Stomach (tissue), 9 donors: Measurements from ENCODE around the gene ARL2. TPM values are rescaled to one million over a fixed set of nuclear protein-coding genes. Genes with fewer than 3 reads are reported as not detected.

ENCODE experiments used
- DNase-seq, 2 donors: peaks; one replicate each; pipeline versions ENCODE4 v3.0.0 to v3.0.0-alpha.2; 2013 to 2019
- H3K27ac ChIP-seq, 5 donors: fragments of 200-600 bp in 4 of 5; sonication (generic) in 4 of 5; one replicate each; pipeline ENCODE4 v1.5.1; 2013 to 2019; ENCODE audit warnings: mild to moderate bottlenecking in 1 of 5, moderate library complexity in 1 of 5
- H3K27me3 ChIP-seq, 3 donors: fragments of 200-600 bp; sonication (generic); one replicate each; pipeline ENCODE4 v1.5.1; 2017 to 2019; ENCODE audit warnings: mixed run types in 1 of 3
- H3K36me3 ChIP-seq, 4 donors: fragments of 200-600 bp; sonication (generic); 1 replicate in 3 of 4; 2 replicates in 1 of 4; pipeline ENCODE4 v1.5.1; 2016 to 2019
- H3K4me1 ChIP-seq, 4 donors: fragments of 200-600 bp; sonication (generic); one replicate each; pipeline ENCODE4 v1.5.1; 2016 to 2019
- H3K4me3 ChIP-seq, 4 donors: fragments of 200-600 bp; sonication (generic) in 3 of 4; one replicate each; pipeline ENCODE4 v1.5.1; 2016 to 2019; ENCODE audit warnings: mild to moderate bottlenecking in 1 of 4
- H3K9me3 ChIP-seq, 4 donors: fragments of 200-600 bp; sonication (generic); one replicate each; pipeline ENCODE4 v1.5.1; 2016 to 2019
- EP300 ChIP-seq: sonication (generic); formaldehyde crosslinking; IDR thresholded peaks from one replicate; pipeline ENCODE4 v1.6.1; 2017; ENCODE audit warnings: antibody characterized with exemption
- POLR2A ChIP-seq, 4 donors: fragments of 450-650 bp; IDR thresholded peaks; one replicate each; pipeline ENCODE4 v1.6.1; 2016; ENCODE audit warnings: antibody characterized with exemption in 4 of 4, control low read depth in 2 of 4, mild to moderate bottlenecking in 1 of 4, moderate library complexity in 1 of 4
- POLR2AphosphoS5 ChIP-seq, 3 donors: sonication (generic); formaldehyde crosslinking; IDR thresholded peaks; one replicate each; pipeline ENCODE4 v1.6.1; 2016; ENCODE audit warnings: antibody characterized with exemption in 3 of 3
- WGBS, 5 donors: extraction: QIAGEN DNeasy Blood & Tissue Kit in 3 of 5; methylation state at CpG; one replicate each; pipeline versions ENCODE4 v1.1.5 to v1.1.7; 2013 to 2018; 5-methylcytosine and 5-hydroxymethylcytosine counted together
- intact Hi-C: fragments of 100-400 bp; cut with DNase I; formaldehyde crosslinking; loops from one replicate; pipeline ENCODE4 v1.15.1; 2023; ENCODE audit warnings: low total_unique reads
- polyA plus RNA-seq, 3 donors: library from polyadenylated mRNA; stranded (reverse); fragments of 200-250 nt; gene quantifications; one replicate each; pipeline ENCODE4 v1.2.3, GENCODE V29; 2013
- total RNA-seq, 5 donors: library from RNA; depleted of rRNA; stranded (reverse); fragments of >200 nt; gene quantifications; one replicate each; pipeline versions ENCODE4 v1.1.0 to v1.2.3, GENCODE V29; 2014 to 2016
- TF ChIP-seq, protein P1 (sequence below), 7 experiments: fragments of 450-650 bp in 4 of 7; fragments of 200-600 bp in 3 of 7; sonication (generic) in 3 of 7; IDR thresholded peaks; one replicate each; pipeline ENCODE4 v1.5.1; 2016 to 2019; ENCODE audit warnings: antibody characterized with exemption in 7 of 7, control low read depth in 2 of 7, mild to moderate bottlenecking in 1 of 7
- donor health status: healthy with polysubstance abuse.
- donor health status: Bipolar disorder and iron deficiency.
- donor health status: healthy.

Gene ARL2
- total and polyA plus RNA-seq, 8 donors = 4.9 to 237 (median 93.2) TPM

GRCh38 chr11:65056999-65057398 is 43.0 kb downstream of the ARL2 start:
- intact Hi-C loops = no loop called here
- TF ChIP-seq POLR2A (IDR thresholded peaks at IDR 0.05) (no peak), POLR2AphosphoS5 (IDR thresholded peaks at IDR 0.05) (no peak), EP300 (no peak)
- TF ChIP-seq, protein P1, sequence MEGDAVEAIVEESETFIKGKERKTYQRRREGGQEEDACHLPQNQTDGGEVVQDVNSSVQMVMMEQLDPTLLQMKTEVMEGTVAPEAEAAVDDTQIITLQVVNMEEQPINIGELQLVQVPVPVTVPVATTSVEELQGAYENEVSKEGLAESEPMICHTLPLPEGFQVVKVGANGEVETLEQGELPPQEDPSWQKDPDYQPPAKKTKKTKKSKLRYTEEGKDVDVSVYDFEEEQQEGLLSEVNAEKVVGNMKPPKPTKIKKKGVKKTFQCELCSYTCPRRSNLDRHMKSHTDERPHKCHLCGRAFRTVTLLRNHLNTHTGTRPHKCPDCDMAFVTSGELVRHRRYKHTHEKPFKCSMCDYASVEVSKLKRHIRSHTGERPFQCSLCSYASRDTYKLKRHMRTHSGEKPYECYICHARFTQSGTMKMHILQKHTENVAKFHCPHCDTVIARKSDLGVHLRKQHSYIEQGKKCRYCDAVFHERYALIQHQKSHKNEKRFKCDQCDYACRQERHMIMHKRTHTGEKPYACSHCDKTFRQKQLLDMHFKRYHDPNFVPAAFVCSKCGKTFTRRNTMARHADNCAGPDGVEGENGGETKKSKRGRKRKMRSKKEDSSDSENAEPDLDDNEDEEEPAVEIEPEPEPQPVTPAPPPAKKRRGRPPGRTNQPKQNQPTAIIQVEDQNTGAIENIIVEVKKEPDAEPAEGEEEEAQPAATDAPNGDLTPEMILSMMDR (IDR thresholded peaks at IDR 0.05) = no peak
- WGBS, 5 donors = 89 to 95% (median 92%) methylated on average over 6 of the region's 6 CpGs
- Histone ChIP-seq H3K4me3 (no peak overlapping the region), H3K4me1 (no peaks in the 10 kb centered on the region), H3K27ac (no peak overlapping the region), H3K36me3 (no peaks in the 10 kb centered on the region), H3K27me3 (peaks cover 0 to 24% (median 0%) of the 10 kb centered on the region in 3 donors), H3K9me3 (no peaks in the 10 kb centered on the region)
- no peak for DNase-seq

- DNase-seq = no peak
- H3K27me3 ChIP-seq = peaks cover 0 to 20% (median 0%) of the 10 kb centered on the region in 3 donors
- H3K27ac ChIP-seq = no peak overlapping the region
- 87 to 94% (median 91%) methylated on average over 7 of the region's 7 CpGs for WGBS, 5 donors
- H3K4me3 ChIP-seq = no peak overlapping the region
- H3K4me1 ChIP-seq = no peaks in the 10 kb centered on the region
- no peaks in the 10 kb centered on the region for H3K9me3 ChIP-seq
- intact Hi-C loops = no loop called here
- H3K36me3 ChIP-seq = no peaks in the 10 kb centered on the region
- no peak for TF ChIP-seq POLR2AphosphoS5 (IDR thresholded peaks at IDR 0.05)
- no peak for TF ChIP-seq POLR2A (IDR thresholded peaks at IDR 0.05)
- TF ChIP-seq EP300 = no peak
- TF ChIP-seq, protein P1 (IDR thresholded peaks at IDR 0.05) = no peak
These were observed 43.6 kb downstream of the ARL2 start for GRCh38 chr11:65057526-65057925.

- Histone ChIP-seq H3K36me3 (no peaks in the 10 kb centered on the region), H3K9me3 (no peaks in the 10 kb centered on the region), H3K27me3 (peaks cover 0 to 15% (median 0%) of the 10 kb centered on the region in 3 donors), H3K27ac (no peak overlapping the region), H3K4me1 (no peaks in the 10 kb centered on the region), H3K4me3 (no peak overlapping the region)
- no peak for TF ChIP-seq EP300
- TF ChIP-seq POLR2A (IDR thresholded peaks at IDR 0.05) = no peak
- no peak for TF ChIP-seq POLR2AphosphoS5 (IDR thresholded peaks at IDR 0.05)
- TF ChIP-seq, protein P1 (IDR thresholded peaks at IDR 0.05) = no peak
- 60 to 76% (median 74%) methylated on average over 1 to 13 of the region's 13 CpGs for WGBS, 5 donors
- intact Hi-C loops = no loop called here
- DNase-seq = no peak
These were observed 44.1 kb downstream of the ARL2 start for GRCh38 chr11:65058012-65058411.

GRCh38 chr11:65058419-65059054 is 44.6 kb downstream of the ARL2 start, which contains the start of gene NAALADL1:
NAALADL1 (minus strand) TSS chr11:65058553; CDS start chr11:65058521, 32 bp downstream.
- Histone ChIP-seq H3K27ac (no peak within 1 kb of the TSS), H3K9me3 (no peaks in the 10 kb centered on the region), H3K36me3 (no peaks in the 10 kb centered on the region), H3K4me1 (no peaks in the 10 kb centered on the region), H3K4me3 (no peak within 1 kb of the TSS), H3K27me3 (peaks cover 0 to 9% (median 0%) of the 10 kb centered on the region in 3 donors)
- DNase-seq = no peak
- intact Hi-C loops = no loop called here
- TF ChIP-seq POLR2A (IDR thresholded peaks at IDR 0.05) (no peak), EP300 (no peak), POLR2AphosphoS5 (IDR thresholded peaks at IDR 0.05) (no peak)
- TF ChIP-seq, protein P1 (IDR thresholded peaks at IDR 0.05) = no peak
- WGBS, 5 donors = 74 to 83% (median 78%) methylated on average over 6 to 8 of the region's 8 CpGs
